ENCODE results near the gene OXNAD1.

OXNAD1 gene

DNA sequence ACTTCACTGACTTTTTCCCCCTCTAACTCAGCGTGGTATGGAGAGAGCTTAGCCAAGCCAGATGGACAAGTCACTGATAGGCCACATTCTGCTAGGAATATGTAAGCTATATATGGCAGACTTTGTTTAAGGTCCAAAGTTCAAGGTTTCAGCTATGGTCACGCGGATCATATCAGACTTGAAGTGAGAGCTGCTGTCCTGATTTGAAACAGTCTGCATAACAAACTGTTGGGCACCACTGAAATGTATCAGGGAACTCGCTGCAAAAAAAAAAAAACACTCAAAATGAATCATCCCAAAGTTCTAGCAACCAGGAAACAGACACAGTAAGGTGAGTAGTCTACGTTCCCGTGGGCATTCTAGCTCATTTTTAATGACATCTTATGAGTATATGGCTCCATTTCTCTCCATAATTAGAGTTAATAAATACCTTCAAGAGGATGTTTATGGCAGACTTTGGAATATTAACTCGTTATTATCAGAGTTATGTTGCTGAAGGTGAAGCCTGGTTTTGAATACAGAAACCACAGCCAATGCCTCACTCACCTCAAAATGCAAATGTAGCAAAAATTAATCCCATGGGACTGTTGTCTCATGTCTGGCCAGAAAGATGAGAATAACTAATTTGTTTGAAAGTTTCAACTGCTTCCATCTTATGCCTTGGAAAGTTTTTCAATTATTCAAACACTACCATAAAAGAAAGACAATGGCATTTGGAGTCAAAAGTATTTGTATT, 12.6 kb upstream of the OXNAD1 start:
- Mint-ChIP-seq H3K36me3 (ENCODE audit: low read depth) (peaks cover 2% of the 10 kb centered on the region), H3K27ac (no peak overlapping the region), H3K27me3 (ENCODE audit: low read depth) (no peaks in the 10 kb centered on the region), H3K4me3 (no peak overlapping the region), H3K9me3 (no peaks in the 10 kb centered on the region), H3K4me1 (ENCODE audit: low read depth) (peaks cover 17% of the 10 kb centered on the region)
- no peak for DNase-seq (ENCODE audit: low spot score)

DNA sequence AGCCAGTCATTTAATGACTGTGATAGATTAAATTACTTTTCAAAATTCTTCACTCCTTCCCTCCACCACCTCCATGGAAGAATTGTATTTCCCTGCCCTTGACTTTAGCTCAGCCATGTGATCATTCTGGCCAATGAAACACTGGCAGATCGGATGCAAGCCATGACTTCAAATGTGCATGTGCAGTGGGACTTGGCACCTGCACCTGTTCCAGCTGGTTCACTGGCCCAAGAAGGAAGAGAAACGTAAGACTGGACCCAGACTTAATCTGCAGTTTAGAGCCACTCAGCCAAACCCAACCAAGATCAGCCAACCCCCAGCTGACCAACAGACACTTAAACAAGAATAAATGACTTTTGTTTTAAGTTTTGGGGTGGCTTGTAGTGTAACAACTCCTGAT, 12.0 kb upstream of the OXNAD1 start:
- no peak overlapping the region for H3K4me3 Mint-ChIP-seq
- peaks cover 2% of the 10 kb centered on the region for H3K36me3 Mint-ChIP-seq (ENCODE audit: low read depth)
- no peak overlapping the region for H3K27ac Mint-ChIP-seq
- no peaks in the 10 kb centered on the region for H3K27me3 Mint-ChIP-seq (ENCODE audit: low read depth)
- DNase-seq (ENCODE audit: low spot score): no peak
- H3K4me1 Mint-ChIP-seq (ENCODE audit: low read depth): peaks cover 15% of the 10 kb centered on the region
- H3K9me3 Mint-ChIP-seq: no peaks in the 10 kb centered on the region

DNA sequence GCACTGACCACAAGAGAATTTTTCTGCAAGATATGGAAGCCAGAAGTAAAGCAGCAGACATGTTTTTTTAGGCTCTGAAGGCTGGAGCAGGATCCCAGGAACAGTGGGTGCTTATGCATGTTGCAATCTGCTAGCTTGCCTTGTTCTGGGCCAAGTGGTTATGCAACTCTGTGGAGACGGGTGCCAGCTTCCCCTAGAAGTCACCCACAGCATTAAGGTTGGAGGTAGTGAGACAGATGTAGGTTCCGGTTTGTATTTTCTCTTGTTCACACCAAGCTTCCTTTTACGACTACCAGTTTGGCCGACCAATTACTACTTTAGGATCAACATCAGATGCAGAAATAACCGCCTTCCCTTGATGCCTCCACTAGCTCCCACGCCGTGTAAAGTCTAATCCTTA, 11.4 kb upstream of the OXNAD1 start:
- peaks cover 2% of the 10 kb centered on the region for H3K36me3 Mint-ChIP-seq (ENCODE audit: low read depth)
- H3K4me3 Mint-ChIP-seq: no peak overlapping the region
- H3K4me1 Mint-ChIP-seq (ENCODE audit: low read depth): peaks cover 13% of the 10 kb centered on the region
- H3K27ac Mint-ChIP-seq: no peak overlapping the region
- no peak for DNase-seq (ENCODE audit: low spot score)
- no peaks in the 10 kb centered on the region for H3K9me3 Mint-ChIP-seq
- no peaks in the 10 kb centered on the region for H3K27me3 Mint-ChIP-seq (ENCODE audit: low read depth)

DNA sequence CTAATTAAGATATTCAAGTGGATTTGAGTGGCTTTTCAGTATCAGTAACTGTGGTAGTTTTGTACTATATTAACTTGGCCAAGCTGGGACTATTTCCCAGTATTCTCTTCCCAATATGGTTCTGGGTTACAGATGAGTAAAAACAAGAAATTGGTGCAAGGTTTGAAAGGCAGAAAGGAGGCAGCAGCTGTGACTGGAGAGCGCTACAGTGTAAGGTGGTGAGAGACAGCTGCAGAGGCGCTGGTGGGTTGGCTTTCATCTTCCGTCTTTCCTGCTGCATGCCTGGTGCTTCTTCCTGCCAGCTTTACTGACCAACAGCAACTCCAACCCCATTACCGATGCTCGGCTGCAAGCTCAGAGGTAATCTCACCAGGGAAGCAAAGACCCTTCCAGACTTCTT, 10.1 kb upstream of the OXNAD1 start:
- Mint-ChIP-seq H3K9me3 (no peaks in the 10 kb centered on the region), H3K4me1 (ENCODE audit: low read depth) (peaks cover 14% of the 10 kb centered on the region), H3K36me3 (ENCODE audit: low read depth) (peaks cover 7% of the 10 kb centered on the region), H3K27ac (peak overlapping the region; percentile 3), H3K4me3 (peak overlapping the region; percentile 58), H3K27me3 (ENCODE audit: low read depth) (no peaks in the 10 kb centered on the region)
- DNase-seq (ENCODE audit: low spot score): no peak

DNA sequence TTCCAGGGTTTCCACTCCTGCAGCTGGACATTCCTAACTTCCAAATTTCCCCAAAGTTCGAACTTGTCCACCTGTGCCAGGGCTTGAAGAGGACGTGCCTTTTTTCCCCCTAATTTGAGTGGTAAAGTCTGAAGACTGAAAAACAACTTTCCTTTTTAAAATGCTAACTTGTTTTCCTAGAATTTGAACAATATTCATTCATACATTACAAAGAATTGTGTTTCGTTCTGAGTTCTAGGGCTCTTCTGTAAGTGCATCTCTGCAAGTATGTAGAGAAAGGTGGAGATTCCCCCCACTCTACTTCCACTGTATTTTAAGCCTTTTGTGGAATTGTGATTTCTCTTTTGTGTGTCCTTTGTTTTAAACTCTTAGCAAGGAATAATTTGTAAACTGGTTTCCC, 9.7 kb upstream of the OXNAD1 start:
- H3K27me3 Mint-ChIP-seq (ENCODE audit: low read depth): no peaks in the 10 kb centered on the region
- peaks cover 9% of the 10 kb centered on the region for H3K36me3 Mint-ChIP-seq (ENCODE audit: low read depth)
- no peak overlapping the region for H3K27ac Mint-ChIP-seq
- no peaks in the 10 kb centered on the region for H3K9me3 Mint-ChIP-seq
- H3K4me3 Mint-ChIP-seq: peak overlapping the region; percentile 58
- DNase-seq (ENCODE audit: low spot score): no peak
- peaks cover 14% of the 10 kb centered on the region for H3K4me1 Mint-ChIP-seq (ENCODE audit: low read depth)

GRCh38 chr3:16255726-16256125, 9.3 kb upstream of the OXNAD1 start:
- no peaks in the 10 kb centered on the region for H3K9me3 Mint-ChIP-seq
- no peak for DNase-seq (ENCODE audit: low spot score)
- H3K4me1 Mint-ChIP-seq (ENCODE audit: low read depth): peaks cover 14% of the 10 kb centered on the region
- H3K27me3 Mint-ChIP-seq (ENCODE audit: low read depth): no peaks in the 10 kb centered on the region
- no peak overlapping the region for H3K27ac Mint-ChIP-seq
- no peak overlapping the region for H3K4me3 Mint-ChIP-seq
- peaks cover 9% of the 10 kb centered on the region for H3K36me3 Mint-ChIP-seq (ENCODE audit: low read depth)

GRCh38 chr3:16257309-16257708, 7.7 kb upstream of the OXNAD1 start:
- no peak for DNase-seq (ENCODE audit: low spot score)
- H3K36me3 Mint-ChIP-seq (ENCODE audit: low read depth): peaks cover 9% of the 10 kb centered on the region
- H3K27ac Mint-ChIP-seq: no peak overlapping the region
- no peak overlapping the region for H3K4me3 Mint-ChIP-seq
- no peaks in the 10 kb centered on the region for H3K9me3 Mint-ChIP-seq
- peaks cover 14% of the 10 kb centered on the region for H3K4me1 Mint-ChIP-seq (ENCODE audit: low read depth)
- H3K27me3 Mint-ChIP-seq (ENCODE audit: low read depth): no peaks in the 10 kb centered on the region

DNA sequence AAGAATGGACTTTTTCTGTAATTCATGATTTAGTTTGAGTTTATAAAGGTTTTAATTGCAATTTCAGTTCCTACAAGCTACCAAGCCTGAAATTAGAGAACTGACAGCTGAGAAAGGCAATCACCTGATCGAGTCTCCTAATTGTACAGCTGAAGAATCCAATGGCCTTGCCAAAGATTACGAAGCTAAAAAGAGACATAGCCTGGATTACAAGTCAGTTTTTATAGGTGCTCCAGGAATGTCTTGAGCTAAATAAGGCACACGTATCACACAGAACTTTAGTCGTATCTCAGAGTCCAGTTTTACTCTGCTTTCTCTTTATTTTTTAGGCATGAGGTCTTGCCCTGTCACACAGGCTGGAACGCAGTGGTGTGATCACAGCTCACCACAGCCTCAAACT, 6.8 kb upstream of the OXNAD1 start:
- no peaks in the 10 kb centered on the region for H3K27me3 Mint-ChIP-seq (ENCODE audit: low read depth)
- DNase-seq (ENCODE audit: low spot score): no peak
- H3K27ac Mint-ChIP-seq: no peak overlapping the region
- peaks cover 14% of the 10 kb centered on the region for H3K4me1 Mint-ChIP-seq (ENCODE audit: low read depth)
- peaks cover 9% of the 10 kb centered on the region for H3K36me3 Mint-ChIP-seq (ENCODE audit: low read depth)
- H3K9me3 Mint-ChIP-seq: no peaks in the 10 kb centered on the region
- H3K4me3 Mint-ChIP-seq: no peak overlapping the region

- H3K4me1 Mint-ChIP-seq (ENCODE audit: low read depth): peaks cover 15% of the 10 kb centered on the region
Measured at GRCh38 chr3:16258866-16259265, 6.1 kb upstream of the OXNAD1 start.

GRCh38 chr3:16260046-16260445, 5.0 kb upstream of the OXNAD1 start:
- H3K9me3 Mint-ChIP-seq: no peaks in the 10 kb centered on the region
- no peak for DNase-seq (ENCODE audit: low spot score)
- H3K36me3 Mint-ChIP-seq (ENCODE audit: low read depth): peaks cover 9% of the 10 kb centered on the region
- H3K4me1 Mint-ChIP-seq (ENCODE audit: low read depth): peaks cover 10% of the 10 kb centered on the region
- no peaks in the 10 kb centered on the region for H3K27me3 Mint-ChIP-seq (ENCODE audit: low read depth)
- no peak overlapping the region for H3K4me3 Mint-ChIP-seq
- H3K27ac Mint-ChIP-seq: no peak overlapping the region

More at GRCh38 chr3:16258866-16259265, 6.1 kb upstream of the OXNAD1 start:
- H3K27me3 Mint-ChIP-seq (ENCODE audit: low read depth): no peaks in the 10 kb centered on the region
- no peak overlapping the region for H3K4me3 Mint-ChIP-seq
- no peaks in the 10 kb centered on the region for H3K9me3 Mint-ChIP-seq
- H3K27ac Mint-ChIP-seq: no peak overlapping the region
- peaks cover 9% of the 10 kb centered on the region for H3K36me3 Mint-ChIP-seq (ENCODE audit: low read depth)
- no peak for DNase-seq (ENCODE audit: low spot score)

- H3K9me3 Mint-ChIP-seq: no peaks in the 10 kb centered on the region
Measured at GRCh38 chr3:16262174-16262573, 2.8 kb upstream of the OXNAD1 start.

GRCh38 chr3:16264174-16264707, 771 bp upstream of the OXNAD1 start:
- Mint-ChIP-seq H3K9me3 (no peaks in the 10 kb centered on the region), H3K27ac (peak overlapping the region; percentile 99), H3K4me3 (peak overlapping the region; percentile 98), H3K4me1 (ENCODE audit: low read depth) (peaks cover 22% of the 10 kb centered on the region), H3K36me3 (ENCODE audit: low read depth) (peaks cover 5% of the 10 kb centered on the region), H3K27me3 (ENCODE audit: low read depth) (no peaks in the 10 kb centered on the region)
- no peak for DNase-seq (ENCODE audit: low spot score)

More at GRCh38 chr3:16262174-16262573, 2.8 kb upstream of the OXNAD1 start:
- DNase-seq (ENCODE audit: low spot score): no peak
- Mint-ChIP-seq H3K36me3 (ENCODE audit: low read depth) (peaks cover 7% of the 10 kb centered on the region), H3K27ac (no peak overlapping the region), H3K4me3 (no peak overlapping the region), H3K4me1 (ENCODE audit: low read depth) (peaks cover 13% of the 10 kb centered on the region), H3K27me3 (ENCODE audit: low read depth) (no peaks in the 10 kb centered on the region)

GRCh38 chr3:16265455-16265786, 409 bp downstream of the OXNAD1 start:
- Mint-ChIP-seq H3K9me3 (no peaks in the 10 kb centered on the region), H3K4me1 (ENCODE audit: low read depth) (peaks cover 22% of the 10 kb centered on the region), H3K4me3 (peak overlapping the region; percentile 98), H3K36me3 (ENCODE audit: low read depth) (peaks cover 6% of the 10 kb centered on the region), H3K27me3 (ENCODE audit: low read depth) (no peaks in the 10 kb centered on the region), H3K27ac (peak overlapping the region; percentile 99)
- DNase-seq (ENCODE audit: low spot score): no peak

- peak overlapping the region; percentile 54 for H3K4me3 Mint-ChIP-seq
- H3K36me3 Mint-ChIP-seq (ENCODE audit: low read depth): peaks cover 8% of the 10 kb centered on the region
- H3K9me3 Mint-ChIP-seq: no peaks in the 10 kb centered on the region
- no peak overlapping the region for H3K27ac Mint-ChIP-seq
- DNase-seq (ENCODE audit: low spot score): no peak
- H3K4me1 Mint-ChIP-seq (ENCODE audit: low read depth): peaks cover 22% of the 10 kb centered on the region
- no peaks in the 10 kb centered on the region for H3K27me3 Mint-ChIP-seq (ENCODE audit: low read depth)
Measured at GRCh38 chr3:16266714-16267113, 1.7 kb downstream of the OXNAD1 start.

GRCh38 chr3:16270855-16271254, 5.8 kb downstream of the OXNAD1 start:
- H3K4me1 Mint-ChIP-seq (ENCODE audit: low read depth): peaks cover 18% of the 10 kb centered on the region
- DNase-seq (ENCODE audit: low spot score): no peak
- no peak overlapping the region for H3K4me3 Mint-ChIP-seq
- no peaks in the 10 kb centered on the region for H3K27me3 Mint-ChIP-seq (ENCODE audit: low read depth)
- H3K36me3 Mint-ChIP-seq (ENCODE audit: low read depth): peaks cover 17% of the 10 kb centered on the region
- no peak overlapping the region for H3K27ac Mint-ChIP-seq
- H3K9me3 Mint-ChIP-seq: no peaks in the 10 kb centered on the region
